Loucy (cell line): ENCODE results near the gene DNAH6.

Experiments used
- H2AFZ ChIP-seq: fragments of 200-600 bp; sonication (generic); 2 replicates; pipeline ENCODE4 v1.6.0; 2016; ENCODE audit warnings: antibody characterized with exemption, mild to moderate bottlenecking, low read length, moderate library complexity
- H3F3A ChIP-seq: fragments of 200-600 bp; 2 replicates; pipeline ENCODE4 v1.6.0; 2016; ENCODE audit warnings: antibody characterized with exemption, low read depth, mild to moderate bottlenecking
- H3K27me3 ChIP-seq: fragments of 200-600 bp; sonication (generic); 2 replicates; pipeline ENCODE4 v1.6.1; 2014; ENCODE audit warnings: low read length, mild to moderate bottlenecking; ENCODE audit not compliant: insufficient read depth, poor library complexity, severe bottlenecking
- H3K36me3 ChIP-seq: fragments of 200-600 bp; sonication (generic); 2 replicates; pipeline ENCODE4 v1.6.1; 2016; ENCODE audit warnings: low read length; ENCODE audit not compliant: insufficient read depth
- H3K4me1 ChIP-seq: fragments of 200-600 bp; sonication (generic); 2 replicates; pipeline ENCODE4 v1.5.1; 2014; ENCODE audit warnings: low read length, mild to moderate bottlenecking; ENCODE audit not compliant: insufficient read depth, poor library complexity, severe bottlenecking
- H3K4me2 ChIP-seq: fragments of 200-600 bp; sonication (generic); 2 replicates; pipeline ENCODE4 v1.6.0; 2014; ENCODE audit warnings: antibody characterized with exemption, low read length, low read depth, mild to moderate bottlenecking; ENCODE audit not compliant: poor library complexity, severe bottlenecking
- H3K4me3 ChIP-seq: fragments of 200-600 bp; sonication (generic); 2 replicates; pipeline ENCODE4 v1.5.1; 2014; ENCODE audit warnings: low read length, mild to moderate bottlenecking, mixed read lengths; ENCODE audit not compliant: poor library complexity, severe bottlenecking
- H3K79me2 ChIP-seq: fragments of 200-600 bp; sonication (generic); 2 replicates; pipeline ENCODE4 v1.6.1; 2014; ENCODE audit warnings: low read length; ENCODE audit not compliant: insufficient read depth
- H3K9ac ChIP-seq: fragments of 200-600 bp; sonication (generic); 2 replicates; pipeline ENCODE4 v1.6.0; 2014; ENCODE audit warnings: mild to moderate bottlenecking, low read depth, low read length, moderate library complexity; ENCODE audit not compliant: poor library complexity, severe bottlenecking
- H3K9me2 ChIP-seq: fragments of 200-600 bp; sonication (generic); replicated peaks from 2 replicates; pipeline ENCODE4 v1.6.1; 2016; ENCODE audit warnings: low read depth, low read length, mixed read lengths
- H3K9me3 ChIP-seq: fragments of 200-600 bp; sonication (generic); 2 replicates; pipeline ENCODE4 v1.6.1; 2014; ENCODE audit warnings: mild to moderate bottlenecking, antibody characterized with exemption, low read length, low read depth; ENCODE audit not compliant: insufficient read depth
- H4K20me1 ChIP-seq: fragments of 200-600 bp; sonication (generic); 2 replicates; pipeline ENCODE4 v1.6.0; 2014; ENCODE audit warnings: antibody characterized with exemption, low read length, mild to moderate bottlenecking; ENCODE audit not compliant: insufficient read depth, poor library complexity, severe bottlenecking
- EZH2phosphoT487 ChIP-seq: fragments of 200-600 bp; IDR thresholded peaks from 2 replicates; pipeline ENCODE4 v1.6.1; 2018; ENCODE audit warnings: antibody characterized with exemption, mild to moderate bottlenecking, moderate library complexity, borderline replicate concordance
- TF ChIP-seq, protein P1 (sequence below): fragments of 200-600 bp; sonication (generic); conservative IDR thresholded peaks from 2 replicates; pipeline ENCODE4 v1.5.1; 2014; ENCODE audit warnings: mild to moderate bottlenecking, antibody characterized with exemption, low read length

The DNAH6 gene

DNA sequence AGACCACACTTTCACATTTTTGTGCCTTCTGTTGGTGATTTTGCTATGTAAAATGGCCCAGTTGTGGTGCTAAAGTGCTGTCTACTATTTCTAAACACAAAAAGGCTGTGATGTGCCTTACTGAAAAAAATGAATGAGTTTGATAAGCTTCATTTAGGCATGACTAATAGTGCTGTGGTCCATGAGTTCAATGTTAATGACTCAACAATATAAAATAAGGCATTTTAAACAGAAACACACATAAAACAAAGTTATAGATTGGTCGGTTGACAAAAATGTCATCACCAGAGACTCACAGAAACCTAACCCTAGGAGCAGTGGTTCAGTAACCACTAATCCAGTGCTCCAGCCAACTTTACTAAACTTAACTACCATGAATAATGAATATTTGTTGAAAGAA, 160.0 kb downstream of the DNAH6 start:
- TF ChIP-seq EZH2phosphoT487: no peak
- TF ChIP-seq, protein P1, sequence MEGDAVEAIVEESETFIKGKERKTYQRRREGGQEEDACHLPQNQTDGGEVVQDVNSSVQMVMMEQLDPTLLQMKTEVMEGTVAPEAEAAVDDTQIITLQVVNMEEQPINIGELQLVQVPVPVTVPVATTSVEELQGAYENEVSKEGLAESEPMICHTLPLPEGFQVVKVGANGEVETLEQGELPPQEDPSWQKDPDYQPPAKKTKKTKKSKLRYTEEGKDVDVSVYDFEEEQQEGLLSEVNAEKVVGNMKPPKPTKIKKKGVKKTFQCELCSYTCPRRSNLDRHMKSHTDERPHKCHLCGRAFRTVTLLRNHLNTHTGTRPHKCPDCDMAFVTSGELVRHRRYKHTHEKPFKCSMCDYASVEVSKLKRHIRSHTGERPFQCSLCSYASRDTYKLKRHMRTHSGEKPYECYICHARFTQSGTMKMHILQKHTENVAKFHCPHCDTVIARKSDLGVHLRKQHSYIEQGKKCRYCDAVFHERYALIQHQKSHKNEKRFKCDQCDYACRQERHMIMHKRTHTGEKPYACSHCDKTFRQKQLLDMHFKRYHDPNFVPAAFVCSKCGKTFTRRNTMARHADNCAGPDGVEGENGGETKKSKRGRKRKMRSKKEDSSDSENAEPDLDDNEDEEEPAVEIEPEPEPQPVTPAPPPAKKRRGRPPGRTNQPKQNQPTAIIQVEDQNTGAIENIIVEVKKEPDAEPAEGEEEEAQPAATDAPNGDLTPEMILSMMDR: no peak
- H3F3A ChIP-seq: no peaks in the 10 kb centered on the region
- no peaks in the 10 kb centered on the region for H3K36me3 ChIP-seq
- H3K4me3 ChIP-seq: no peak overlapping the region
- H3K9me3 ChIP-seq: no peaks in the 10 kb centered on the region
- H2AFZ ChIP-seq: no peak overlapping the region
- no peaks in the 10 kb centered on the region for H3K9me2 ChIP-seq
- H3K4me2 ChIP-seq: no peak overlapping the region
- H3K27me3 ChIP-seq: no peaks in the 10 kb centered on the region
- H4K20me1 ChIP-seq: no peaks in the 10 kb centered on the region
- H3K9ac ChIP-seq: no peak overlapping the region
- H3K79me2 ChIP-seq: no peaks in the 10 kb centered on the region
- H3K4me1 ChIP-seq: no peaks in the 10 kb centered on the region

DNA sequence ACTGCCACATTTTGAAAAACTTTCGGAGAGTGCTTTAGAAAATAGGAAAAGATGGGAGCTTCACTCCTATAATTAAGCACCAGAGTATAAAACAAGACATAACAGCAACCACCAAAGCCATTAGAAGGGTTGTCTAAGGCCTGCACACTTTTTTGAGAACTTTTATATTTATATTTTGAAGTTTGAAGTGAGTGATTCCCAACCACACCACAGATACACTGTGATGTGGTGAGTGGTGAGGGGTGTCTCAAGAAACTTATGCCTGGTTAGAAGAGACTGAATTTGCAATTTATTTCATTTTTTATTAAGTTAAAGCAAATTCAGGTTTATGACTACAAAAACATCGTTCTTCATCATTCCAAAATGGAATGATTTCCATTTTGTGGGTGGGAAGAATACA, 161.9 kb downstream of the DNAH6 start:
- no peak overlapping the region for H3K4me2 ChIP-seq

DNA sequence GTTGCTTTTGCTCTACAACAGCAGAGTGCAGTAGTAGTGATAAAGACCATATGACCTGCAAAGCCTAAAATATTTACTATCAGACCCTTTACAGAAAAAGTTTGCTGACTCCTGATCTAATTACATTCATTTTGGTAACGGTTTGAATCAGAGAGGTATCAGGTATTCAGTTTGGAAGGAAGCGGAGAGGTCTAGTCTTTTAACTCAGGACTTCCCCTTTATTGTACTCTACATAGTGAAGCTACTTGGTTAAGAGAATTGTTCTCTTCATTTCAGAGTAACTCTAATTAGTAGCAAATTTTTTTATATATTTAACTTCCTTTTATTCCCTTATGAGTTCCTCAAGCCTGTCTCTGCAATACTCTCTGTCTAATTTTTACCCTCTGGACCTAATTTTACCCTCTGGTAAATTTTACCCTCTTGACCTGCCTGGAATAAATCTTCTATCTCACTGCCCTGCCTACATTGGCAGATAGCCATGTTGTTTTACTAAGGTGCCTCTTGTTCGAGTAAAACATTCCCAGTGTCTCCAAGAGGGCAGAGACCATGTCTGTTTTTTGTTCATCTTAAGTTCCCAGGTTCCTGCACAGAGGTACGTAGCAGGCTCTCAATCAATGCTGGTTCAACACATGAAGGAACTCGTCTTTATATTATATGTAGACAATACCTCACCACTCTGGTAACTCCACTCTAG, 170.6 kb downstream of the DNAH6 start:
- Histone ChIP-seq H3K9me2 (no peaks in the 10 kb centered on the region), H3K9me3 (no peaks in the 10 kb centered on the region), H2AFZ (no peak overlapping the region), H3K4me1 (no peaks in the 10 kb centered on the region), H3F3A (no peaks in the 10 kb centered on the region), H3K27me3 (peaks cover 44% of the 10 kb centered on the region), H3K4me2 (no peak overlapping the region), H3K36me3 (no peaks in the 10 kb centered on the region), H3K9ac (no peak overlapping the region), H3K79me2 (no peaks in the 10 kb centered on the region), H3K4me3 (no peak overlapping the region), H4K20me1 (no peaks in the 10 kb centered on the region)
- no peak for TF ChIP-seq EZH2phosphoT487
- TF ChIP-seq, protein P1: no peak

More for the DNA sequence above, 161.9 kb downstream of the DNAH6 start:
- no peaks in the 10 kb centered on the region for H3K9me2 ChIP-seq
- H3K4me1 ChIP-seq: no peaks in the 10 kb centered on the region
- no peak overlapping the region for H3K4me3 ChIP-seq
- no peaks in the 10 kb centered on the region for H4K20me1 ChIP-seq
- no peaks in the 10 kb centered on the region for H3K27me3 ChIP-seq
- H2AFZ ChIP-seq: no peak overlapping the region
- no peak overlapping the region for H3K9ac ChIP-seq
- H3F3A ChIP-seq: no peaks in the 10 kb centered on the region
- H3K9me3 ChIP-seq: no peaks in the 10 kb centered on the region
- no peaks in the 10 kb centered on the region for H3K79me2 ChIP-seq
- TF ChIP-seq EZH2phosphoT487: no peak
- TF ChIP-seq, protein P1: no peak
- no peaks in the 10 kb centered on the region for H3K36me3 ChIP-seq
